Rectal smooth muscle tissue (tissue), 1 donor: ENCODE data around the gene SDF2L1.
"Not testable (repeated sequence)": the region's sequence is repeated elsewhere in the genome, so short reads cannot be mapped to it uniquely, and the experiment has no call there.

Source experiments
- H3K27ac ChIP-seq: one replicate; pipeline ENCODE4 v1.7.0; 2013; ENCODE audit warnings: low read depth, low read length, inconsistent platforms
- H3K27me3 ChIP-seq: one replicate; pipeline ENCODE4 v1.7.0; 2013; ENCODE audit warnings: low read length; ENCODE audit not compliant: control insufficient read depth, insufficient read depth
- H3K36me3 ChIP-seq: one replicate; pipeline ENCODE4 v1.7.0; 2013; ENCODE audit warnings: low read length; ENCODE audit not compliant: control insufficient read depth, insufficient read depth
- H3K4me1 ChIP-seq: one replicate; pipeline ENCODE4 v1.7.0; 2013; ENCODE audit warnings: low read length; ENCODE audit not compliant: control insufficient read depth, insufficient read depth
- H3K4me3 ChIP-seq: one replicate; pipeline ENCODE4 v1.7.0; 2013; ENCODE audit warnings: low read length
- H3K9ac ChIP-seq: one replicate; pipeline ENCODE4 v1.7.0; 2013; ENCODE audit warnings: low read length

Gene SDF2L1

GRCh38 chr22:21609556-21610157 is 32.4 kb upstream of the SDF2L1 start:
- not testable (repeated sequence) for H3K27me3 ChIP-seq, H3K36me3 ChIP-seq, H3K4me3 ChIP-seq, H3K4me1 ChIP-seq, H3K27ac ChIP-seq, H3K9ac ChIP-seq

- Histone ChIP-seq H3K9ac (no peak overlapping the region), H3K27ac (no peak overlapping the region), H3K4me3 (no peak overlapping the region), H3K4me1 (no peaks in the 10 kb centered on the region), H3K27me3 (no peaks in the 10 kb centered on the region), H3K36me3 (peaks cover 5% of the 10 kb centered on the region)
Measured at GRCh38 chr22:21611210-21611977, 30.7 kb upstream of the SDF2L1 start.

GRCh38 chr22:21612858-21613257 is 29.2 kb upstream of the SDF2L1 start:
- Histone ChIP-seq H3K27ac (no peak overlapping the region), H3K36me3 (peaks cover 5% of the 10 kb centered on the region)

GRCh38 chr22:21613553-21614233 is 28.4 kb upstream of the SDF2L1 start:
- Histone ChIP-seq H3K27ac (no peak overlapping the region), H3K36me3 (peaks cover 5% of the 10 kb centered on the region), H3K4me1 (no peaks in the 10 kb centered on the region), H3K4me3 (no peak overlapping the region), H3K27me3 (no peaks in the 10 kb centered on the region), H3K9ac (no peak overlapping the region)

More at GRCh38 chr22:21612858-21613257, 29.2 kb upstream of the SDF2L1 start:
- Histone ChIP-seq H3K4me1 (no peaks in the 10 kb centered on the region), H3K9ac (no peak overlapping the region), H3K27me3 (no peaks in the 10 kb centered on the region), H3K4me3 (no peak overlapping the region)

- H3K4me1 ChIP-seq: no peaks in the 10 kb centered on the region
- no peak overlapping the region for H3K27ac ChIP-seq
- H3K4me3 ChIP-seq: no peak overlapping the region
- H3K9ac ChIP-seq: no peak overlapping the region
- H3K27me3 ChIP-seq: no peaks in the 10 kb centered on the region
- H3K36me3 ChIP-seq: peaks cover 8% of the 10 kb centered on the region
Measured at GRCh38 chr22:21615731-21616130, 26.4 kb upstream of the SDF2L1 start.

- not testable (repeated sequence) for H3K27me3 ChIP-seq, H3K36me3 ChIP-seq, H3K4me1 ChIP-seq, H3K4me3 ChIP-seq, H3K9ac ChIP-seq, H3K27ac ChIP-seq
Measured at GRCh38 chr22:21617337-21617736, 24.8 kb upstream of the SDF2L1 start.

- Histone ChIP-seq H3K4me3 (no peak overlapping the region), H3K27ac (no peak overlapping the region), H3K9ac (no peak overlapping the region), H3K27me3 (no peaks in the 10 kb centered on the region), H3K4me1 (no peaks in the 10 kb centered on the region), H3K36me3 (peaks cover 3% of the 10 kb centered on the region)
Measured at GRCh38 chr22:21621025-21621424, 21.1 kb upstream of the SDF2L1 start.

GRCh38 chr22:21622011-21622918 is 19.8 kb upstream of the SDF2L1 start:
- Histone ChIP-seq H3K4me3 (no peak overlapping the region), H3K9ac (no peak overlapping the region), H3K27me3 (no peaks in the 10 kb centered on the region), H3K27ac (no peak overlapping the region), H3K36me3 (peaks cover 3% of the 10 kb centered on the region), H3K4me1 (no peaks in the 10 kb centered on the region)

- Histone ChIP-seq H3K4me1 (no peaks in the 10 kb centered on the region), H3K27me3 (no peaks in the 10 kb centered on the region), H3K9ac (no peak overlapping the region), H3K4me3 (no peak overlapping the region), H3K27ac (no peak overlapping the region), H3K36me3 (peaks cover 4% of the 10 kb centered on the region)
Measured at GRCh38 chr22:21622919-21623647, 19.0 kb upstream of the SDF2L1 start.

GRCh38 chr22:21623648-21623970 is 18.5 kb upstream of the SDF2L1 start:
- Histone ChIP-seq H3K4me1 (no peaks in the 10 kb centered on the region), H3K27ac (no peak overlapping the region), H3K27me3 (no peaks in the 10 kb centered on the region), H3K9ac (no peak overlapping the region), H3K4me3 (no peak overlapping the region), H3K36me3 (peaks cover 6% of the 10 kb centered on the region)

- no peak overlapping the region for H3K4me3 ChIP-seq
Measured at GRCh38 chr22:21624120-21624879, 17.8 kb upstream of the SDF2L1 start.

More at GRCh38 chr22:21624120-21624879, 17.8 kb upstream of the SDF2L1 start:
- Histone ChIP-seq H3K36me3 (peaks cover 4% of the 10 kb centered on the region), H3K27me3 (no peaks in the 10 kb centered on the region), H3K9ac (no peak overlapping the region), H3K27ac (no peak overlapping the region), H3K4me1 (peaks cover 4% of the 10 kb centered on the region)
